Right lobe of liver (tissue), 4 donors: ENCODE data around the gene PDK1.

Experiments used
- POLR2A ChIP-seq: fragments of 450-650 bp; IDR thresholded peaks from one replicate; pipeline ENCODE4 v1.6.1; 2017; ENCODE audit warnings: antibody characterized with exemption, mild to moderate bottlenecking
- TF ChIP-seq, protein P1 (sequence below), 4 donors: fragments of 200-600 bp in 3 of 4; fragments of 450-650 bp in 1 of 4; IDR thresholded peaks; one replicate each; pipeline versions ENCODE4 v1.5.1 to v1.8.0; 2016 to 2022; ENCODE audit warnings: antibody characterized with exemption in 4 of 4, mild to moderate bottlenecking in 2 of 4
- donor health status: DM: no; HTN: no; CAD: no.
- donor health status: DM: no; HTN: no; CAD: no.
- donor health status: DM: no; HTN: yes; CAD: no.

- no peak for TF ChIP-seq POLR2A
- TF ChIP-seq, protein P1, sequence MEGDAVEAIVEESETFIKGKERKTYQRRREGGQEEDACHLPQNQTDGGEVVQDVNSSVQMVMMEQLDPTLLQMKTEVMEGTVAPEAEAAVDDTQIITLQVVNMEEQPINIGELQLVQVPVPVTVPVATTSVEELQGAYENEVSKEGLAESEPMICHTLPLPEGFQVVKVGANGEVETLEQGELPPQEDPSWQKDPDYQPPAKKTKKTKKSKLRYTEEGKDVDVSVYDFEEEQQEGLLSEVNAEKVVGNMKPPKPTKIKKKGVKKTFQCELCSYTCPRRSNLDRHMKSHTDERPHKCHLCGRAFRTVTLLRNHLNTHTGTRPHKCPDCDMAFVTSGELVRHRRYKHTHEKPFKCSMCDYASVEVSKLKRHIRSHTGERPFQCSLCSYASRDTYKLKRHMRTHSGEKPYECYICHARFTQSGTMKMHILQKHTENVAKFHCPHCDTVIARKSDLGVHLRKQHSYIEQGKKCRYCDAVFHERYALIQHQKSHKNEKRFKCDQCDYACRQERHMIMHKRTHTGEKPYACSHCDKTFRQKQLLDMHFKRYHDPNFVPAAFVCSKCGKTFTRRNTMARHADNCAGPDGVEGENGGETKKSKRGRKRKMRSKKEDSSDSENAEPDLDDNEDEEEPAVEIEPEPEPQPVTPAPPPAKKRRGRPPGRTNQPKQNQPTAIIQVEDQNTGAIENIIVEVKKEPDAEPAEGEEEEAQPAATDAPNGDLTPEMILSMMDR (IDR thresholded peaks at IDR 0.05) = no peak
Observed at GRCh38 chr2:172552547-172553291, 3.2 kb upstream of the PDK1 start.
